ENCODE data around the gene CYP46A1. TPM values are rescaled to one million over a fixed set of nuclear protein-coding genes. Genes with fewer than 3 reads are reported as not detected.

Gene CYP46A1
- total RNA-seq, 1 donor from 2014 or later = under 0.01 TPM

GRCh38 chr14:99708449-99708848 is 24.4 kb downstream of the CYP46A1 start:
- DNase-seq (ENCODE audit: low read depth in 2 of 2) = no peak

GRCh38 chr14:99713972-99714371 is 29.9 kb downstream of the CYP46A1 start:
- DNase-seq (ENCODE audit: low read depth in 2 of 2) = no peak

GRCh38 chr14:99715266-99716000 is 31.3 kb downstream of the CYP46A1 start:
- DNase-seq (ENCODE audit: low read depth in 2 of 2) = no peak

GRCh38 chr14:99716091-99716849 is 32.2 kb downstream of the CYP46A1 start:
- DNase-seq (ENCODE audit: low read depth in 2 of 2) = no peak

- DNase-seq (ENCODE audit: low read depth in 2 of 2) = no peak
These were observed 33.0 kb downstream of the CYP46A1 start for GRCh38 chr14:99716850-99717681.

GRCh38 chr14:99717682-99718013 is 33.5 kb downstream of the CYP46A1 start:
- DNase-seq (ENCODE audit: low read depth in 2 of 2) = no peak

GRCh38 chr14:99718031-99718810 is 34.1 kb downstream of the CYP46A1 start:
- DNase-seq (ENCODE audit: low read depth in 2 of 2) = no peak

DNA sequence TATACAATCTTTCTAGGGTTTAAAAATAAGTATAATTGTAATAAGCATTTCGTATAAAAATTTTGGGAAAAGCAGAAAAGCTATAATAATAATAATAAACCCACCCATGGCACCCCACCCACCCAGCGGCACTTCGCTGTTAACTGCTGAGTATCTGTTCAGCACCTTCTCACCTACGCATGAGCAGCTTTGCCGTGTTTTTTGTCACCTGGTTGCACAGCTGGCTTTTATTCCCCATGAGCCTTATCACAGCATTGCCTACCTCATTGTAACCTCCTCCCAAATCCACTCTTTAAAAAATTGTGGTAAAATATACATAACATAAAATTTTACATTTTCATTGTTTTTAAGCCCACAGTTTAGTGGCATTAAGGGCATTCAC is 34.7 kb downstream of the CYP46A1 start:
- DNase-seq (ENCODE audit: low read depth in 2 of 2) = no peak

DNA sequence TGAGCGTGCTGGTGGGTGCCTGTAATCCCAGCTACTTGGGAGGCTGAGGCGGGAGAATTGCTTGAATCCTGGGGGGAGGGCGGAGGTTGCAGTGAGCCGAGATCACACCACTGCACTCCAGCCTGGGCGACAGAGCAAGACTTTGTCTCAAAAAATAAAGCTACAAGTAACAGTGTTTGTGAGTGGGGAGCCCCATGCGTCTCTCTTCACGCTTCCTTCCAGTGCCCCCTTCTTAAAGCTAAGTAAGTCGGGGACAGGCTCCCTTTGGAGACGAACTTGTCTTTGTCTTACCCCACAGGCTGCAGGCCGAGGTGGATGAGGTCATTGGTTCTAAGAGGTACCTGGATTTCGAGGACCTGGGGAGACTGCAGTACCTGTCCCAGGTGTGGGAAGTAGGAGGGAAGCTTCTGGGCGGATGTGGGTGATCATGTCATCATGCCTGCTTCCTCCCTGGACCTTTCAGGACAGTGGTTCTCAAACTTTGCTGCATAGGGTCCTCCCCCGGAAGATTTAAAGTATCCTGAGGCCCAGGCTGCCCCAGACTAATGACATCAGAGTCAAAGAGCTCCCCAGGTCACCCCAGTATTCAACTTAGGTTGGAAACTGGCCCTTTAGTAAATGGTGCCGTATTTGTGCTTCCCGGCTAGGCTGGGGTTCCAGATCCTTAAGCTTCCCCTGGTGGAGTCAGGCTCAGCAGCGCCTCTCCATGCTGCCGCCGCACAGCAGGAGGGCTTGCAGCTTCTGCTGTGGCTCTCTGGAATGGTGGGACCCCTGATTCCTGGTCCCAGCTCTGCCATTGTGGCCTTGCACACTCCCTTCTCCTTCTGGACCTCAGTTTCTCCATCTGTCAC is 37.1 kb downstream of the CYP46A1 start:
- no peak for DNase-seq (ENCODE audit: low read depth in 2 of 2)

DNA sequence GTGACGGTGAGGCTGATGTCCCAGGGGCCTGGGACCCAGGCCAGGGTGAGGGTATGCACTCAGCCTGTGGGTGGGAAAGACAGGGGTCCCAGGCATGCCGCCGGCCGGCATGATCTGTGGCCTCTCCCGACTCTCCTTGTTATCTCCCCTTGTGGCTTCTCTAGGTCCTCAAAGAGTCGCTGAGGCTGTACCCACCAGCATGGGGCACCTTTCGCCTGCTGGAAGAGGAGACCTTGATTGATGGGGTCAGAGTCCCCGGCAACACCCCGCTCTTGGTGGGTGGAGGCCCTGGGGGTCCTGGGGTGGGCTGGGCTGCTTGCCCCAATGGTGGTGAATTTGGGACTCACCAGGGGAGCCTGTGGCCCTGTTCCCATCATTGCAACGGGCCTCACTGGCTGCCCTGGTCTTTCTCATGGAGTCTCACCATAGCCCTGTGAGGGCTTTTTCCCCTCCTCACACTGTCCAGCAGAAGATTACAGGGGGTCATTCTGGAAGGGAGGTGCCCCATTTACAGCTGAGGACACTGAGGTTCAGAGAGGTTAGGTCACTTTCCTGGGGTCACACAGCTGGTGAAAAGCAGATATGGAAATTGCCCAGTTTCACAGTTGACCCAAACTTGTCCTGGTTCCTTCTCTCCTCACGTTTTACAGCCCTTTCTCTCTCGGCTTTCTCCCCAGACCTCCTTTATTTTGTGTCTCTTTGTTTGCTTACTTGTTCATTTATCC is 37.9 kb downstream of the CYP46A1 start:
- no peak for DNase-seq (ENCODE audit: low read depth in 2 of 2)

DNA sequence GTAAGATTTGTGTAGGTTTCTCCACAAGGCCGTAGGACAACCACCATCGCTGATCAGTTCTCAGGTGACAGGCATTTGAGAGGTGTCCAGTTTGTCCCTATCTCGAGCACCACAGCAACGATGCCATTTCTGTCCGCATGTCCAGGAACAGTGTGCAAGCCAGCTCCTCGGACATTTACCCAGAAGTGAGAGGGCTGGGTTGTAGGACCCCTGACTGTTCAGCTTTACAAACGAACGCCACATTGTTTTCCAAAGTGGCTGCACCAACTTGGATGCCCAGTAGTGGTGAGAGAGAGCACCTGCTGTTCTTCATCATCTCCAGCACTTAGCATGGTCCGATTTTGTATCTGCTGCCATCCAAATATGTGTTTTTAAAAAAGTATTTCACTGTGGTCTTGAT is 38.6 kb downstream of the CYP46A1 start:
- no peak for DNase-seq (ENCODE audit: low read depth in 2 of 2)

GRCh38 chr14:99724196-99724891 is 40.2 kb downstream of the CYP46A1 start:
- DNase-seq (ENCODE audit: low read depth in 2 of 2) = no peak

- DNase-seq (ENCODE audit: low read depth in 2 of 2) = no peak
These were observed 41.1 kb downstream of the CYP46A1 start for GRCh38 chr14:99724939-99725773.

DNA sequence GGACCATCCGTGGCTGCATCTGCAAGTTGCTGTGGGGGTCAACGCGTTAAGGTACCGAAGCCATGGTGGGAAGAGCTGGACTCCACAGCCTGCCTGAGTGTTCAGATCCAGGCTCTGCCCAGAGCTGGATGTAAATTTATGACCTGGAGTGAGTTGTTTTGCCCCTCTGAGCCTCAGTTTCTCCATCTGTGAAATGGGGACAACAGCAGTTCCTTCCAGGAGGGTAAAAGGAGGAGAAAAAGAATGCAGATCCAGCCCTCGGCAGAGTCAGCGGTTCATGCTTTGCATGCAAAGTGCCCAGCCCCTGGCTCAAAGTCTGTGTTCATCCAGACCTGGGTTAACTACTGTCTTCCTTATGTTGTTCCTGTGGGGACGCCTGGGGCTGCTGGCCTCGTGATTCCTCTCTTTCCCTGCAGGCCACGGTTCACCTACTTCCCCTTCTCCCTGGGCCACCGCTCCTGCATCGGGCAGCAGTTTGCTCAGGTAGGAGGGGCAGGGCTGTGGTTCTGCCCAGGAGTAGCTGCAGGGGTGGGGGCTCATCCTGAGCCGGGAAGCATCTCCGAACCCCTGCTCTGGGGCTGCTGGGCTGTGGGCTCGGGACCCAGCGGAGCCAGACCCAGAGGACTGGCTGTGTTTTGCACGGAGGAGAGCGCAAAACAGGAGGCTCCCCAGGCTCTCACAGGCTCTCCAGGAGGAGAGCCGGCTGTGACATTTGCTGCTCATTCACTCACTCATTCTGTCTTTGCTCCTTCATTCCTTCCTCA is 41.9 kb downstream of the CYP46A1 start:
- DNase-seq (ENCODE audit: low read depth in 2 of 2) = no peak

- no peak for DNase-seq (ENCODE audit: low read depth in 2 of 2)
These were observed 42.5 kb downstream of the CYP46A1 start for GRCh38 chr14:99726538-99727095.

- no peak for DNase-seq (ENCODE audit: low read depth in 2 of 2)
These were observed 43.2 kb downstream of the CYP46A1 start for GRCh38 chr14:99727096-99727870.

Measured in lung microvascular endothelial cell (primary cell).